CD1c-positive myeloid dendritic cell (primary cell): Measurements from ENCODE around the gene ADIRF.
A peak's percentile ranks its signal among the peaks of the same experiment; 100 is the strongest.

Source experiments
- DNase-seq: peaks from one replicate; pipeline ENCODE4 v3.0.0-alpha.2; 2016; ENCODE audit errors: extremely low spot score

Gene ADIRF

GRCh38 chr10:86960003-86960862 lies 8.0 kb upstream of the ADIRF start:
- DNase-seq, result peak; percentile 73

GRCh38 chr10:86960863-86961434 lies 7.3 kb upstream of the ADIRF start:
- DNase-seq, result no peak

DNA sequence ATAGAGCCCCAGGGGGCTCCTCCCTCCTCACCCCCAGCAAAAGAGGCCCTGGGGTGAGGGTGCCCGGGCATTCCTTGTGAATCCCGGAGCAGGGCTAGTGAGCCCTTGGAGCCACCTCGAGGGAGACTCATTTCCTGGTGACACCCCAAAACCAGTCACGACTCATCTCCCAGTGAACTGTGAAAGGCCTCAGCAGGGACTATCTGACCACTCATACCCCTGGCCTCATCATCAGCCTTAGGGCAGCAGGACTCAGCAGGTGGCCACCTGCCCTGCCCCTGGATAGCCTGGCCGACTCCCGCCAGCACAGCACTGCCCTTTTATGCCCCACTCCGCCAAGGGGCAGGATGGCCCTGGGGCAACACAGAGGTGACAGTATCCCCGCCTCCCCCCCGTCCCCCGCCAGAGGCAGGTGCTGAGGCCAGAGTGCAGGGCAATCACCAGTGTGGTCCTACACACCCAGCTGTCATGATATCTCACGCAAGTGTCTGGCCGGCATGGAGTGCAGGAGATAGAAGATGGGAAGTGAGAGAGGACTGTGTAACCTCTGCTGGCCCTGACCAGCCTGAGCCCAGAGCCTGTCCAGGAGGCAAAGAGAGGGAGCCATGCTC lies 6.7 kb upstream of the ADIRF start:
- DNase-seq, result no peak

- DNase-seq, result no peak
Observed at GRCh38 chr10:86962136-86962980, 5.9 kb upstream of the ADIRF start.

GRCh38 chr10:86962981-86963310 lies 5.3 kb upstream of the ADIRF start:
- no peak for DNase-seq

- no peak for DNase-seq
Observed at GRCh38 chr10:86963341-86963919, 4.9 kb upstream of the ADIRF start.

GRCh38 chr10:86964061-86964846 lies 4.0 kb upstream of the ADIRF start:
- DNase-seq, result no peak

GRCh38 chr10:86964847-86965190 lies 3.5 kb upstream of the ADIRF start:
- DNase-seq, result no peak

- no peak for DNase-seq
Observed at GRCh38 chr10:86965986-86966654, 2.2 kb upstream of the ADIRF start.

- no peak for DNase-seq
Observed at GRCh38 chr10:86967481-86967941, 771 bp upstream of the ADIRF start.

GRCh38 chr10:86968994-86969355 lies 693 bp downstream of the ADIRF start:
- no peak for DNase-seq

DNA sequence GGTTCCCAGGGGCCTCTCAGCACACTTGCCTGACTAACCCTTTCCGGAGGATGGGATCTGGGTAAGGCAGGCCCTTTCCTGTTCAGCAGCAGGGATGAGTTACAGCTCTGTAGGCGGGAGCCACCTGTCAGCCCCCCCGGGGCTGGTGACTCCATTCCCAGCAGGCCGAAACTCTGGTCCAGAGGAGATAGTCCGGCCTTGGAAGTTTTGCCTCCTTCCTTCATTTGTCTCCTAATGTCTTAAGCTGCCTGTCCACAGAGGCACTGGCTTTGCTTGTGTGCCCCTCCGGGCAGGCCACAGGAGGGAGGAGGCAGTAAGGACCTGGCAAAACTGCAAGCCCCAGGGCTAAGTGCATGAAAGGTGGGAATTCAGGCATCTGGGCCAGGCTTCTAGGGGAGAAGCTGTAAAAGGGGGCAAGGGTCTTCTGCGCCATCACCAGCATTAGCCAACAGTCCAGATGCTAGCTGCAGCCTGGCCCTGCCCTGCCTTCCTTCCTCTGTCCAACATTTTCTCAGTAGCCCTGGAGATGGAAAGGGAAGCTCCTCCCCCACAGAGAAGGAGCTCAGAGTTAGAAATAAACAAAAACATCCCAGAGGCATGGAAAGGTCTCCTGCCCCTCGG lies 1.2 kb downstream of the ADIRF start:
- no peak for DNase-seq

- no peak for DNase-seq
Observed at GRCh38 chr10:86970162-86970981, 2.1 kb downstream of the ADIRF start.

GRCh38 chr10:86970982-86971231 lies 2.6 kb downstream of the ADIRF start:
- DNase-seq, result no peak

DNA sequence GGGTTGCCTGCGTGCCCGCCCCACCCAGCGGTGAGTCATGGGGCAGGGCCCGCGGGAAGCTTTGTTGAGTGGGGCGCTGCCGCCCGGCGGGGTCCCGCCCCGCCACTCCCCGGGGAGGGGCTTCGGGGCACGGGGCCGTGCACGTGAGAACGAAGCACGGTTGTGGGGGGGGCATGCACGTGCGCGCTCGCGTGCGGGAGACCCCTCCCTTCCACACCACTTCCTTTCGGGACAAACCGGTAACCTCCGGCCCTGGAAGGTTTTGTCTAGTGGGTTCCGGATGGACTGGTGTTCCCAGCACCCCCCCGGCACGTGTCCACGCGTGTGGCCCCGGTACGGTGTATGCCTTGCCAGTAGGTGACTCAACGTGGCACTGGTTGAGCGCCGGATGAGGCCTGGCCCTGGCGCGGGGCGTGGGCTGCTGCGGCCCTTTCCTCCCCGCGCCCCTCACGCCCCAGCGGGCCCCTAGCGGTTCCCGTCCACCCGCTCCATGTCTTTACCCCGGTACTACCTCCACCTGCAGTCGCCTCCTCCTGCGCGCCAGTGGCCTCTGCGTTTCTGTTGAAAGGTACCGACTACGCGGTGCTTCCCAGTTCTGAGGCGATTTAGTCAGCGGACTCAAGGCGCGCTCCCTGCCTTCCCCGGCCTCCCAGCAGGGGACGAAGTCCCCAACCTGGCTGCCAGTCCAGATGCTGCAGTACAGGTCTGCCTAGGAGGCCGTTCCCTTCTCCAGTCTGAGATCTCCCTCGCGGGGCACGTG lies 3.1 kb downstream of the ADIRF start:
- DNase-seq, result peak; percentile 91

GRCh38 chr10:86972613-86973380 lies 4.5 kb downstream of the ADIRF start:
- no peak for DNase-seq

- no peak for DNase-seq
Observed at GRCh38 chr10:86974484-86974883, 6.2 kb downstream of the ADIRF start.
